Measurements from ENCODE around the gene RHOG.
"Not testable (repeated sequence)": the region's sequence is repeated elsewhere in the genome, so short reads cannot be mapped to it uniquely, and the experiment has no call there.

RHOG gene

DNA sequence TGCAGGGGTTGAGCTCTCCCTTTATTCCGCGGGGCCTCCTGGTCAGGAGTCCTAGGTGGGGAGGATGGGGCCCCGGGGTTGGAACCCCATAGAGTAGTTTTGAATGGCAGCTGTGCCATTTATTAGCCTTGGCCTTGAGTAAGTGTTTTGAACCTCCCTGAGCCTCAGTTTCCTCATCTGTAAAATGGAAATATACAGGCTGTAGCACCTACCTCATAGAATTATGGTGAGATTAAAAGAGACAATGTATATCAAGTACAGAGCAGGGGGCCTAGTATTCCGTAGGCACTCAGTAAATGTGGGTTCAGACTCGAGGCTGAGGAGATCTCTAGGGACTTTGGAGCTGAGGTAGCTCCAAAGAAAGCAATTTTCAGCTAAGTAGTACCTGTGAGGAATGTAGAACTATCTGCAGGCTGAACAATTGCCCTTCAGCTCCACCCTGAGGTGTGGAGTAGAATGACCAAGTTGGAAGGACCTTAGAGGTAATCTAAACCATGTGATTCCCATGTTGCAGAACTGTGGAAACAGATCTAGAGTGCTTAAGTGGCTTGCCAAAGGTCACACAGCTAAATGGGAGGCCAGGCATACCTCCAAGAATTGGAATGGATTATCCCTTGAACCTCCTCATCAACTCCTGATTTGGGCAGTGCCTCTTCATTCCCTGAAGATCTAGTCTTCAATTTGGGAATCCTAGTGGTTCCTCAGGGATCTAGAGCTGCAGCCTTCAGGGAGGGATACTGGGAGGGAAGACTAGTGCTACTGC, 31.7 kb downstream of the RHOG start:
- peak; percentile 61 for DNase-seq (ENCODE audit: low read depth)

- DNase-seq (ENCODE audit: low read depth) = peak; percentile 39
Measured at GRCh38 chr11:3807909-3808860, 32.6 kb downstream of the RHOG start, which contains the start of gene PGAP2. PGAP2 (plus strand) TSS chr11:3808560; CDS start chr11:3811260, 2,700 bp downstream.

DNA sequence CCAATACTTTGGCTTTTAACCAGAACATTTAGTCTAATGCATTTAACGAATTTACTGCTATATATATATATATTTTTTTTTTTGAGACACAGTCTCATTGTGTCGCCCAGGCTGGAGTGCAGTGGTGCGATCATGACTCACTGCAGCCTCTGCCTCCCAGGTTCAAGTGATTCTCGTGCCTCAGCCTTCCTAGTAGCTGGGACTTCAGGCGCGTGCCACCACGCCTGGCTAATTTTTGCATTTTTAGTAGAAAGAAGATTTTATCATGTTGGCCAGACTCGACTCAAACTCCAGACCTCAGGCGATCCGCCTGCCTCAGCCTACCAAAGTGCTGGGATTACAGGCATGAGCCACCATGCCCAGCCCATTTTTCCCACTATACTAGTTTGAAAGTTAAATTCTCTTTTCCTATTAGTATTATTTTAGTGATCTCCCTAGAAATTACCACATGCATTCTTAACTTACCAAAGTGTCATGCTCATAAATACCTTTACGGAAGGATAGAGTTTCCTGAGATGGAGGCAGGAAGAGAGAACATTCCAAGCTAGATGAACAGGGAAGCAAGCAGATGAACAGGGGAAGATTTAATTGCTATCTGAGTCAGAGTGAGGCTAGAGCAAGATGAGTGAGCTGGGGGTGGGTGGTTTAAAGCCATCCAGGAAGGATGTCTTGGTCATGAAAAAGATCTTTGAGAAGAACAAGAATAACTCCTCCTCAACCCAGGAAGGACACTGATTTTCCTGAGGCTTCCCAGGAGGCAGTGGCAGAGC, 36.8 kb downstream of the RHOG start:
- DNase-seq (ENCODE audit: low read depth) = no peak

- DNase-seq (ENCODE audit: low read depth) = peak; percentile 30
Measured at GRCh38 chr11:3802011-3802790, 38.6 kb downstream of the RHOG start.

GRCh38 chr11:3799873-3800272, 40.9 kb downstream of the RHOG start:
- DNase-seq (ENCODE audit: low read depth) = no peak

GRCh38 chr11:3799143-3799542, 41.6 kb downstream of the RHOG start:
- no peak for DNase-seq (ENCODE audit: low read depth)

DNA sequence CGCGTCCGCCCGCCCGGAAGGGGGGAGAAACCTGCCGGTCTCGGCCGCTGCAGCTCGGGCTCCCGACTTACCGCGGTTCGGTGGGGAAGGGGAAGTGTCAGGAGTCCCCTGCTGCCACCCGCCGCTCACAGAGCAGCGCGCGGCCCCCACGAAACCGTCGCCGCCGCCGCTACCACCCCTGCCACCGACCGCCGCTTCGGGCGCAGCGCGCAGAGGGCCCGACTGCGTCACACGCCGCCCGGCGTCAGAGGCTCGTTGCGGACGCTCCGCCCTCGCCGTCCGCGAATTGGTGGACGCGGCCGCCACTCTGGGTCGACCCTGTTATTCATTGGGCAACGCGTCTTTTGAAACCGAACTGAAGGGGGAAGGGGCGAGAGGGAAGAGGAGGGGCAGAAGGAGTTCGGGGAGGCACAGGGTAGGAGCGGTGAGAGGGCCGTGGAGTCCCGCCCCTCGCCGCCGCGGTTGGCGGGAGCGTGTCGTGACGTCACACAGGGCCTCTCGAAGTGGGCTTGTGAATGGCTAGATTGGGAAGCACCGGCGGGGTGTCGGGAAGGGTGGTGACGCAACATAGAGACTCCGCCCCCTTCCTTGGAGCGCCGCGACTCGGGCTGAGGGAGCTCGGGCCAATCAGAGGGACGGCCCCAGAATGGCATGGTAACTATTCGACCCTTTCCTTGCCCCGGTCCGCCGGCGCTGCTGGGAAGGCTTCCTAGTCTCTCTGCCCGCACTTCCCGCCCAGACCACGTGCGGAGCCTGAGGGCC, 43.2 kb downstream of the RHOG start, which contains the start of gene NUP98:
Gene NUP98, minus strand, starts transcription at position 226 of the 762 bp plus-strand sequence. CDS start 15,437 bp downstream, outside the sequence.
- peak; percentile 100 for DNase-seq (ENCODE audit: low read depth)

- no peak for DNase-seq (ENCODE audit: low read depth)
Measured at GRCh38 chr11:3796801-3797328, 43.9 kb downstream of the RHOG start.

DNA sequence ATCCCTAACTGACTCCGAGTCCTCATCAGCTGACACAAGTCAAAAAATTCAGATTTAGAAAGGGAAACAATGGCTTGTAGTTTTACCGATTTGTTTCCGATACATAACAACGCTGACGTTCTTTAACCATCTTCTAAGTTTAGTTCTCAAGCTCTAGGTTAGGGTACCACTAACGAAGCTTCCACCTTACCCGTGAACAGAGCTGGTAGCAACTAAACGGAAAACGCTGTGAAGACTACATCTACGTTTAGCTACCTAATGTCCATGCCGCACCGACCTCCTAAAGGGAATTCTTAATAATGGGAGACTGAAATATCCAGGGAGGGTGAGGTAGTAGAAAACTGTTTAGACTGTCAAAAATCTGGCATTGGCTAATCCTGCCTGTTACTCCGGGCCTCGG, 44.4 kb downstream of the RHOG start:
- DNase-seq (ENCODE audit: low read depth) = no peak

DNA sequence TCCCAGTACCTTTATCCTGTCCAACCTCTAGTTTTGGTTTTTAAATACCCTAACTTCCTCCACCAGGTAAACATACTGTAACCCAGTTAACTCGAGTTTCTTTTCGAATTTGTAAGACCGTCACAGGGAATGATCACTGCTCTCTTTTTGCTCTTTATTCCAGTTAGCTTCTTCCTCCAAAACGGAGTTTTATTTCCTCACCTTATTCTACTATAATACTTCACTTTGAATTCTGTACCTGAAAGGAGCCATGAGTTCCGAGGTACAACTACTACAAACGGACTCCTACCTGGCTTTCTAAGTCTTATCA, 44.8 kb downstream of the RHOG start:
- DNase-seq (ENCODE audit: low read depth) = no peak

GRCh38 chr11:3795131-3796001, 45.4 kb downstream of the RHOG start:
- no peak for DNase-seq (ENCODE audit: low read depth)

- not testable (repeated sequence) for DNase-seq (ENCODE audit: low read depth)
Measured at GRCh38 chr11:3794387-3794786, 46.4 kb downstream of the RHOG start.

DNA sequence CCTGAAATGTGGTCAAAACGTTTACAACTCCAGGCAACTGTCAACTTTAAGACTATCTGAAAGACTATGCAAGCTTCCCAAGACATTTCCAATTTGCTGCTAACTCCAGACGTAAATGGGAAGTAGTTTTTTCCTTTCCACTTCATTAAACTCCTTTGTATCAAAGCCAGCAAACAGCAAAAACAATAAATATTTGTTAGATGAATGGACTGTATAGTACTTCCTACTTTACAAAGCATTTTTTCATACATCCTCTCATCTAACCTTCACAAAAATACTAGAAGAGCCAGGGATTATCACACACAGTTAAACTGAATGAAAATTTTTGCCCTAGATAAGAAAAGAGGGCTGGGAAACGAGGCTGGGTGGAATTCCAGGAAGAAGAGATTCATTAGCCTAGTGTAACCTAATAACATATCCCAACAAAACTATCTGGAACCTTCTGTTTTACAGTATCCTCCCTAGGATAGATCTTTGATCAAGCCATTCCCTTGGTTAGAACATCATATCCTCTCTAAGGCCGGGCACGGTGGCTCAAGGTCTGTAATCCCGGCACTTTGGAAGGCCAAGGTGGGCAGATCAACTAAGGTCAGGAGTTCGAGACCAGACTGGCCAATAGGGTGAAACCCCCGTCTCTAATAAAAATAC, 53.9 kb downstream of the RHOG start:
- DNase-seq (ENCODE audit: low read depth) = peak; percentile 23

GRCh38 chr11:3783611-3784010, 57.1 kb downstream of the RHOG start:
- DNase-seq (ENCODE audit: low read depth) = no peak

DNA sequence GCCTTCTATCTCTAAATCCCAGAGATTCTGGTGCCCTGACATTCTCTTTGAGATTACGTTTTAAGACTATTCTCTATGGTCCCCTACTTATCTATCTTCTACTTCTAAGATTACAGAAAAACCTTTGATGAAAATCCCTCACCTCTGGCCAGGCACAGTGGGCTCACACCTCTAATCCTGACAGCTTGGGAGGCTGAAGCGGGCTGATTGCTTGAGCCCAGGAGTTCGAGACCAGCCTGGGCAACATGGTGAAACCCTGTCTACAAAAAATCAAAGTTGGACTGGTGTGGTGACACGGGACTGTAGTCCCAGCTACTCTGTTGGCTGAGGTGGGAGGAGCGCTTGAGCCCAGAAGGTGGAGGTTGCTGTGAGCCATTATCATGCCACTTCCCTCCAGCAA, 57.8 kb downstream of the RHOG start:
- no peak for DNase-seq (ENCODE audit: low read depth)

DNA sequence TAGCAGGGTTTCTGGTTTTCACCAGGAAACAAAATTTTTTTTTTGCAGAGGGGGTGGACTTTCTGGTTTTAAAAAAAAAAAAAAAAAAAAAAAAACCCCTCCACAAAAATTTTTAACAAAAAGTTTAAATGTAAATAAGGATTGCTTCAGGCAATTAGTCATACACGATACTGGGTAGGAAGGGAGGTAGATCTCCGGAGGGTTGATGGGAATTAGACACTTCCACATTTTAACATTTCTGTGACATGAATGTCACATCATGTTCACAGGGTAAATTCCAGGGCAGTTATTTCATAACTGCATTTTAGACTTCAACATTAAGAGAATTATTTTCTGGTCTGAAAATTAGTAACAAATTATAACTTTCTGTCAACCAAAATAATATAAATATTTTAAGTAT, 59.3 kb downstream of the RHOG start:
- peak; percentile 20 for DNase-seq (ENCODE audit: low read depth)
